HG02938 (cell line): ENCODE results near the gene IL16.
"Not testable (repeated sequence)": the region's sequence is repeated elsewhere in the genome, so short reads cannot be mapped to it uniquely, and the experiment has no call there.

Experiments
- ATAC-seq: cut with Tn5 transposase; IDR thresholded peaks from one replicate; pipeline ENCODE4 v1.9.1; 2021; ENCODE audit warnings: mild to moderate bottlenecking, moderate library complexity; ENCODE audit not compliant: unreplicated experiment

IL16 gene

GRCh38 chr15:81196576-81197254 lies at the start of gene IL16:
IL16 (plus strand) TSS chr15:81196879; CDS start chr15:81225400, 28,521 bp downstream.
- no peak for ATAC-seq

- no peak for ATAC-seq
These were observed 45.3 kb upstream of the IL16 start for GRCh38 chr15:81151389-81151788.

GRCh38 chr15:81152339-81152738 lies 44.3 kb upstream of the IL16 start:
- no peak for ATAC-seq

- ATAC-seq = no peak
These were observed 43.9 kb upstream of the IL16 start for GRCh38 chr15:81152799-81153198.

GRCh38 chr15:81155375-81156218 lies 41.1 kb upstream of the IL16 start:
- no peak for ATAC-seq

GRCh38 chr15:81156324-81156723 lies 40.4 kb upstream of the IL16 start:
- no peak for ATAC-seq

- no peak for ATAC-seq
These were observed 39.3 kb upstream of the IL16 start for GRCh38 chr15:81157195-81157938.

- no peak for ATAC-seq
These were observed 38.8 kb upstream of the IL16 start for GRCh38 chr15:81157939-81158223.

GRCh38 chr15:81158561-81158960 lies 38.1 kb upstream of the IL16 start:
- ATAC-seq = not testable (repeated sequence)

- no peak for ATAC-seq
These were observed 36.1 kb upstream of the IL16 start for GRCh38 chr15:81160312-81161159.

GRCh38 chr15:81161160-81161673 lies 35.5 kb upstream of the IL16 start:
- no peak for ATAC-seq

- no peak for ATAC-seq
These were observed 34.8 kb upstream of the IL16 start for GRCh38 chr15:81161851-81162250.

- no peak for ATAC-seq
These were observed 32.5 kb upstream of the IL16 start for GRCh38 chr15:81163961-81164800.

- no peak for ATAC-seq
These were observed 31.1 kb upstream of the IL16 start for GRCh38 chr15:81165535-81165934.

GRCh38 chr15:81166636-81167305 lies 29.9 kb upstream of the IL16 start:
- ATAC-seq = no peak

GRCh38 chr15:81168131-81168526 lies 28.6 kb upstream of the IL16 start:
- no peak for ATAC-seq

- no peak for ATAC-seq
These were observed 28.0 kb upstream of the IL16 start for GRCh38 chr15:81168644-81169043.

- ATAC-seq = no peak
These were observed 26.2 kb upstream of the IL16 start for GRCh38 chr15:81170511-81170910.

- ATAC-seq = no peak
These were observed 25.4 kb upstream of the IL16 start for GRCh38 chr15:81171286-81171685.
